Natural killer cell (primary cell): ENCODE results near the gene SND1. TPM values are rescaled to one million over a fixed set of nuclear protein-coding genes. Genes with fewer than 3 reads are reported as not detected.

Source experiments
- ATAC-seq, 3 donors: fragments of 150-1000 bp in 2 of 3; fragments of 200-7000 bp in 1 of 3; cut with Tn5 transposase; 1 replicate in 1 of 3; 2 replicates in 2 of 3; pipeline ENCODE4 v1.10.0; 2021; ENCODE audit warnings: mild to moderate bottlenecking in 2 of 3, moderate library complexity in 2 of 3
- DNase-seq, 2 donors: peaks; one replicate each; pipeline versions ENCODE4 v3.0.0 to v3.0.0-alpha.2; 2013 to 2021; ENCODE audit warnings: mixed read lengths in 1 of 2
- H3K27ac ChIP-seq: one replicate; pipeline ENCODE4 v1.5.1; 2013; ENCODE audit warnings: mild to moderate bottlenecking, low read length
- H3K27me3 ChIP-seq: one replicate; pipeline ENCODE4 v1.6.1; 2013; ENCODE audit warnings: low read length; ENCODE audit not compliant: control insufficient read depth, insufficient read depth
- H3K36me3 ChIP-seq: one replicate; pipeline ENCODE4 v1.6.1; 2013; ENCODE audit warnings: low read length; ENCODE audit not compliant: control insufficient read depth, insufficient read depth
- H3K4me1 ChIP-seq: one replicate; pipeline ENCODE4 v1.6.1; 2013; ENCODE audit warnings: low read length; ENCODE audit not compliant: control insufficient read depth, insufficient read depth
- H3K4me3 ChIP-seq: one replicate; pipeline ENCODE4 v1.5.1; 2013; ENCODE audit warnings: low read length
- H3K9me3 ChIP-seq: one replicate; pipeline ENCODE4 v1.6.1; 2013; ENCODE audit warnings: low read length; ENCODE audit not compliant: control insufficient read depth, insufficient read depth
- H3K27ac Mint-ChIP-seq, 2 donors: one replicate each; pipeline ENCODE4 v1.8.0; 2022; ENCODE audit warnings: mild to moderate bottlenecking in 2 of 2, mixed read lengths in 2 of 2, moderate library complexity in 1 of 2
- H3K27me3 Mint-ChIP-seq, 2 donors: one replicate each; pipeline ENCODE4 v1.8.0; 2022; ENCODE audit warnings: low read depth in 2 of 2, mixed read lengths in 2 of 2
- H3K36me3 Mint-ChIP-seq: one replicate; pipeline ENCODE4 v1.8.0; 2022; ENCODE audit warnings: mixed read lengths
- H3K4me1 Mint-ChIP-seq, 2 donors: one replicate each; pipeline ENCODE4 v1.8.0; 2022; ENCODE audit warnings: mixed read lengths in 2 of 2
- H3K4me3 Mint-ChIP-seq: one replicate; pipeline ENCODE4 v1.8.0; 2022; ENCODE audit warnings: mild to moderate bottlenecking, moderate library complexity, mixed read lengths
- H3K9me3 Mint-ChIP-seq, 2 donors: one replicate each; pipeline ENCODE4 v1.8.0; 2022; ENCODE audit warnings: mixed read lengths in 2 of 2
- WGBS: methylation state at CpG from one replicate; pipeline ENCODE4 v1.1.7; 2013; ENCODE audit warnings: missing lambda C conversion rate; ENCODE audit not compliant: insufficient coverage; 5-methylcytosine and 5-hydroxymethylcytosine counted together
- intact Hi-C: fragments of 100-400 bp; cut with micrococcal nuclease; formaldehyde crosslinking; loops from one replicate; pipeline ENCODE4 v1.14.2; 2022
- total RNA-seq, 4 donors: library from RNA; stranded (reverse); fragments of 120-200 nt in 1 of 4; gene quantifications; one replicate each; pipeline versions ENCODE4 v1.2.3 to v1.2.4, GENCODE V29; 2013 to 2022
- TF ChIP-seq, protein P1 (sequence below): fragments of 200-600 bp; IDR thresholded peaks from one replicate; pipeline ENCODE4 v1.8.0; 2022; ENCODE audit warnings: antibody characterized with exemption

SND1 gene
- total RNA-seq, 3 donors from 2014 or later (not counting 1 experiment from before 2014, with no cell fraction given), result 149 to 188 (median 149) TPM

DNA sequence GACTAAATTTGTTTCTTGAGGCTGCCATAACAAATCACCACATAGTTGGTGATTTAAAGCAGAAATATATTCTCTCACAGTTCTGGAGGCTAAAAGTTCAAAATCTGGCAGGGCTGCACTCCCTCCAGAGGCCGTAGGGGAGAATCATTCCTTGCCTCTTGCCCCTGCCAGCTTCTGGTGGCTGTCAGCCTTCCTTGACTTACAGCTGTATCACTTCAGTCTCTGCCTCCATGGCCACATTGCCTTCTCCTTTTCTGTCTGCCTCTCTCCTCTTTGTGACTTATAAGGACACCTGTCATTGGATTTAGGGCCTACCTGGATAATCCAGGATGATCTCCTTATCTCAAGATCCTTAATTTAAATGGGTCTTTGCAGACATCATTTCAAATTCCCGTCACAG lies 385.1 kb downstream of the SND1 start:
- intact Hi-C loops, result no loop called here
- Histone ChIP-seq H3K36me3 (no peaks in the 10 kb centered on the region), H3K4me3 (no peak overlapping the region), H3K9me3 (no peaks in the 10 kb centered on the region), H3K4me1 (peaks cover 9% of the 10 kb centered on the region), H3K27me3 (peaks cover 2% of the 10 kb centered on the region), H3K27ac (no peak overlapping the region)
- Mint-ChIP-seq H3K27me3 (peaks cover 0 to 3% of the 10 kb centered on the region in 2 donors), H3K36me3 (no peaks in the 10 kb centered on the region), H3K4me3 (no peak overlapping the region), H3K9me3 (no peaks in the 10 kb centered on the region), H3K27ac (no peak overlapping the region), H3K4me1 (peaks cover 5 to 12% of the 10 kb centered on the region in 2 donors)
- TF ChIP-seq, protein P1, sequence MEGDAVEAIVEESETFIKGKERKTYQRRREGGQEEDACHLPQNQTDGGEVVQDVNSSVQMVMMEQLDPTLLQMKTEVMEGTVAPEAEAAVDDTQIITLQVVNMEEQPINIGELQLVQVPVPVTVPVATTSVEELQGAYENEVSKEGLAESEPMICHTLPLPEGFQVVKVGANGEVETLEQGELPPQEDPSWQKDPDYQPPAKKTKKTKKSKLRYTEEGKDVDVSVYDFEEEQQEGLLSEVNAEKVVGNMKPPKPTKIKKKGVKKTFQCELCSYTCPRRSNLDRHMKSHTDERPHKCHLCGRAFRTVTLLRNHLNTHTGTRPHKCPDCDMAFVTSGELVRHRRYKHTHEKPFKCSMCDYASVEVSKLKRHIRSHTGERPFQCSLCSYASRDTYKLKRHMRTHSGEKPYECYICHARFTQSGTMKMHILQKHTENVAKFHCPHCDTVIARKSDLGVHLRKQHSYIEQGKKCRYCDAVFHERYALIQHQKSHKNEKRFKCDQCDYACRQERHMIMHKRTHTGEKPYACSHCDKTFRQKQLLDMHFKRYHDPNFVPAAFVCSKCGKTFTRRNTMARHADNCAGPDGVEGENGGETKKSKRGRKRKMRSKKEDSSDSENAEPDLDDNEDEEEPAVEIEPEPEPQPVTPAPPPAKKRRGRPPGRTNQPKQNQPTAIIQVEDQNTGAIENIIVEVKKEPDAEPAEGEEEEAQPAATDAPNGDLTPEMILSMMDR, result no peak
- DNase-seq (no peak), ATAC-seq (no peak)
- 93% methylated on average over 2 of the region's 2 CpGs for WGBS

DNA sequence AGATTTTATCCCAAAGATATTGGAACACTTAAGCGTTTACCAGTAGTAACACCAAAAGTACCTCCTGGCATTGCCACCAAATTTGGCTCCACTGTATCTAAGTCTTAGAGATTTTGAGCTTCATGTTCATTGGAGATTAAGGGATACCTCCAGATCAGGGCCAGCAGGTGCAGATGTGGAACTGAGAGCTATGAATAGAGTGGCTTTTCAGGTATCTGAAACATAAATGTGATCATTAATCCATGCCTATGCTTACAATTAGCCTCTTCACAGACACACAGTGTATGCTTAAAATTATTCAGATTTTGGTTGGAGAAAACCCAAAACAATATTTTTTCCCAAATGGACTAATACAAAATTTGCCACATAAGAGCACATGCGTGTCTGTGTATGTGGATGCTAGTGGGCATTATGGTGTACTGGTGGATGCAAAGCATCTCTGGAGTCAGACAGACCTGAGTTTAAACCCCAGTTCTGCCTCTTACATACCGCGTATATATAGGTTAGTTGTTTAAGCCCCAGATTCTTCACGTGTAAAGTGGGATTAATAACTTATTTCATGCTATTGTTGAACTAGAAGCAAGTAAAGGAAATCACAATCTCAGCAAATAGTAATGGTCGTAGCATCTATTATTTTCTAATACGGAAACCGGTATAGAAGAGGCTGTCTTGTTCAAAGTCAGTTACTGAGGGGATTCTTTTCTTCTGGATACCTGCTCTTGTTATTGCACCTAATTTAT lies 386.1 kb downstream of the SND1 start:
- Mint-ChIP-seq H3K36me3 (no peaks in the 10 kb centered on the region), H3K27ac (no peak overlapping the region), H3K4me1 (peaks cover 4 to 17% of the 10 kb centered on the region in 2 donors), H3K4me3 (no peak overlapping the region), H3K9me3 (no peaks in the 10 kb centered on the region), H3K27me3 (peaks cover 0 to 3% of the 10 kb centered on the region in 2 donors)
- intact Hi-C loops, result no loop called here
- TF ChIP-seq, protein P1, result no peak
- no peak for DNase-seq
- Histone ChIP-seq H3K4me1 (peaks cover 3% of the 10 kb centered on the region), H3K9me3 (no peaks in the 10 kb centered on the region), H3K27me3 (no peaks in the 10 kb centered on the region), H3K27ac (no peak overlapping the region), H3K4me3 (no peak overlapping the region), H3K36me3 (no peaks in the 10 kb centered on the region)
- ATAC-seq, result no peak
- WGBS, result 98% methylated on average over 4 of the region's 8 CpGs

DNA sequence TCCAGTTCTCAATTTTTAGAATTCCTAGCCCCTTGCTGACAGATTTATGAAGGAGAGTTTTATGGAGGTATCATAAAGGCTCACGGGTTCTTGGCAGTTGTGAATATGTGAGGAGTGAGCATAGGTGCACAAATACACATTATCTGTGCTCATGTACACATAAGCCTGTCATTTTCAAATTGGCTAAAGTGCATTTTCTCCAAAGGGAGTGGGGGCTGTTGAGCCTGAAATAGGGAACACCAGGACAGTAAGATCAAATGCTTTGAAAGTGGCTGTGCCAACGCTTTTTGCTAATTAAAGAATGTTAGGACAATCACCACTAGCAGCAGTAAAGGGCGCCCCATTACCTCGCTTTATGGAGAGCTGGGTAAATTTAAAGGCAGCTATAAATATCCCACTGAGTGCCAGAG lies 387.6 kb downstream of the SND1 start:
- TF ChIP-seq, protein P1, result no peak
- H3K4me3 Mint-ChIP-seq, result no peak overlapping the region
- H3K4me3 ChIP-seq, result no peak overlapping the region
- H3K4me1 ChIP-seq, result peaks cover 6% of the 10 kb centered on the region
- no peaks in the 10 kb centered on the region for H3K27me3 Mint-ChIP-seq
- H3K9me3 Mint-ChIP-seq, result no peaks in the 10 kb centered on the region
- intact Hi-C loops, result no loop called here
- no peak overlapping the region for H3K27ac Mint-ChIP-seq
- no peak for ATAC-seq
- DNase-seq, result no peak
- H3K36me3 ChIP-seq, result no peaks in the 10 kb centered on the region
- H3K4me1 Mint-ChIP-seq, result peaks cover 14 to 21% of the 10 kb centered on the region in 2 donors
- 98% methylated on average over 3 of the region's 4 CpGs for WGBS
- H3K9me3 ChIP-seq, result no peaks in the 10 kb centered on the region
- no peaks in the 10 kb centered on the region for H3K36me3 Mint-ChIP-seq
- H3K27me3 ChIP-seq, result no peaks in the 10 kb centered on the region
- H3K27ac ChIP-seq, result no peak overlapping the region

DNA sequence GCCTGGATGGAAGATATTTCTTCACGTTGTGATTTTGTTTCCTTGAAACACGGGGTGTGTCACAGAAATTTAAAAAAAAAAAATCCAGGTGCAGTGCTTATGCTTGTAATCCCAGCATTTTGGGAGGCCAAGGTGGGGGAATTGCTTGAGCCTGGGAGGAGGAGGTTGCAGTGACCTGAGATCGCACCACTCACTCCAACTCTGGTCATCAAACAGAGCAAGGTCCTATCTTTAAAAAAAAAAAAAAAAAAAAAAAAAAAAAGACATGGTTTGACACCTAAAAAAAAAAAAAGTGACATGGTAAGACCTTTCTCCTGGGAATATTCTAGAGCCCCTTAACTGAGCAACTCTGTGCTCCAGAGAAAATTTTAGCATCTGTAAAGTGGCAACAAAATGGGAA lies 388.2 kb downstream of the SND1 start:
- Histone ChIP-seq H3K27ac (no peak overlapping the region), H3K4me3 (no peak overlapping the region), H3K27me3 (no peaks in the 10 kb centered on the region), H3K4me1 (peaks cover 6% of the 10 kb centered on the region), H3K36me3 (no peaks in the 10 kb centered on the region), H3K9me3 (no peaks in the 10 kb centered on the region)
- no peaks in the 10 kb centered on the region for H3K9me3 Mint-ChIP-seq
- no peak for ATAC-seq
- no peaks in the 10 kb centered on the region for H3K27me3 Mint-ChIP-seq
- no peak overlapping the region for H3K4me3 Mint-ChIP-seq
- no peak for DNase-seq
- no peaks in the 10 kb centered on the region for H3K36me3 Mint-ChIP-seq
- no peak overlapping the region for H3K27ac Mint-ChIP-seq
- intact Hi-C loops, result no loop called here
- 100% methylated on average over 1 of the region's 3 CpGs for WGBS
- TF ChIP-seq, protein P1, result no peak
- H3K4me1 Mint-ChIP-seq, result peaks cover 19 to 27% of the 10 kb centered on the region in 2 donors
